CD8-positive, alpha-beta memory T cell (primary cell): ENCODE data around the gene ADSL. TPM values are rescaled to one million over a fixed set of nuclear protein-coding genes. Genes with fewer than 3 reads are reported as not detected.

Source experiments
- CTCF ChIA-PET: fragments of 350-600 bp; sonication (Branson Sonifier 250); formaldehyde crosslinking; loops from one replicate; lab custom pipeline; 2021; ENCODE audit warnings: antibody characterized with exemption; lab: Charles Lee
- POLR2A ChIA-PET: fragments of 350-600 bp; sonication (Branson Sonifier 250); formaldehyde crosslinking; loops from one replicate; lab custom pipeline; 2021; ENCODE audit warnings: antibody characterized with exemption; lab: Charles Lee
- DNase-seq, 5 donors: peaks; one replicate each; pipeline versions ENCODE4 v3.0.0 to v3.0.0-alpha.2; 2020 to 2022; ENCODE audit warnings: mixed read lengths in 1 of 5
- H3K27ac ChIP-seq: one replicate; pipeline ENCODE4 v1.7.0; 2013; ENCODE audit warnings: low read depth, mild to moderate bottlenecking, low read length, moderate library complexity
- H3K27me3 ChIP-seq: 2 replicates; pipeline ENCODE4 v1.7.0; 2013; ENCODE audit warnings: low read length, mild to moderate bottlenecking; ENCODE audit not compliant: insufficient read depth, poor library complexity, severe bottlenecking
- H3K36me3 ChIP-seq: 2 replicates; pipeline ENCODE4 v1.7.0; 2013; ENCODE audit warnings: mild to moderate bottlenecking, low read length, moderate library complexity; ENCODE audit not compliant: insufficient read depth
- H3K4me1 ChIP-seq: 2 replicates; pipeline ENCODE4 v1.7.0; 2013; ENCODE audit warnings: mild to moderate bottlenecking, low read length, moderate library complexity; ENCODE audit not compliant: insufficient read depth
- H3K4me3 ChIP-seq: 2 replicates; pipeline ENCODE4 v1.7.0; 2013; ENCODE audit warnings: mild to moderate bottlenecking, low read length
- H3K9me3 ChIP-seq: 2 replicates; pipeline ENCODE4 v1.7.0; 2013; ENCODE audit warnings: mild to moderate bottlenecking, low read length
- H3K27ac Mint-ChIP-seq, 8 donors: one replicate each; pipeline ENCODE4 v1.8.0; 2020 to 2021; ENCODE audit warnings: mixed read lengths in 8 of 8, mild to moderate bottlenecking in 6 of 8, inconsistent platforms in 3 of 8, moderate library complexity in 3 of 8
- H3K27me3 Mint-ChIP-seq, 2 donors: one replicate each; pipeline ENCODE4 v1.8.0; 2020 to 2021; ENCODE audit warnings: mixed read lengths in 2 of 2, mild to moderate bottlenecking in 1 of 2, moderate library complexity in 1 of 2
- H3K36me3 Mint-ChIP-seq, 3 donors: one replicate each; pipeline ENCODE4 v1.8.0; 2020 to 2021; ENCODE audit warnings: mixed read lengths in 3 of 3, inconsistent platforms in 1 of 3, mild to moderate bottlenecking in 1 of 3
- H3K4me1 Mint-ChIP-seq, 3 donors: one replicate each; pipeline ENCODE4 v1.8.0; 2020 to 2021; ENCODE audit warnings: mixed read lengths in 3 of 3, inconsistent platforms in 1 of 3, mild to moderate bottlenecking in 1 of 3
- H3K4me3 Mint-ChIP-seq, 7 donors: one replicate each; pipeline ENCODE4 v1.8.0; 2020 to 2021; ENCODE audit warnings: mixed read lengths in 7 of 7, mild to moderate bottlenecking in 6 of 7, moderate library complexity in 4 of 7, inconsistent platforms in 2 of 7
- H3K9me3 Mint-ChIP-seq, 5 donors: one replicate each; pipeline ENCODE4 v1.8.0; 2020 to 2022; ENCODE audit warnings: mixed read lengths in 5 of 5, mild to moderate bottlenecking in 3 of 5, moderate library complexity in 2 of 5, inconsistent platforms in 1 of 5
- polyA plus RNA-seq: library from polyadenylated mRNA; unstranded; fragments of 300-500 nt; fragmentation: Illumina TruSeq; gene quantifications from one replicate; pipeline ENCODE4 v1.2.3, GENCODE V29; 2021
- total RNA-seq, 2 experiments: library from RNA; stranded (reverse); gene quantifications; one replicate each; pipeline ENCODE4 v1.2.3, GENCODE V29; 2021

The ADSL gene
- total and polyA plus RNA-seq, 3 experiments from 2014 or later = 90.0 to 154 (median 151) TPM

GRCh38 chr22:40410731-40411505, 64.6 kb downstream of the ADSL start:
- H3K27me3 ChIP-seq = no peaks in the 10 kb centered on the region
- Mint-ChIP-seq H3K4me1 (peaks cover 17 to 22% (median 22%) of the 10 kb centered on the region in 3 donors), H3K9me3 (no peaks in the 10 kb centered on the region), H3K27ac (peak overlapping the region in 3 of 8 donors; percentile 74 to 86 (median 83)), H3K36me3 (peaks cover 0 to 83% (median 3%) of the 10 kb centered on the region in 3 donors), H3K4me3 (peak overlapping the region in 1 of 7 donors; percentile 61), H3K27me3 (no peaks in the 10 kb centered on the region)
- H3K4me1 ChIP-seq = peaks cover 10% of the 10 kb centered on the region
- H3K27ac ChIP-seq = no peak overlapping the region
- ChIA-PET CTCF (interaction anchor here (1.2 kb wide), 1 partner anchor 25 kb away, joined by 4 read pairs; no protein-coding TSS in a partner anchor), POLR2A (no interaction called here)
- peaks cover 20% of the 10 kb centered on the region for H3K36me3 ChIP-seq
- H3K4me3 ChIP-seq = no peak overlapping the region
- H3K9me3 ChIP-seq = no peaks in the 10 kb centered on the region
- DNase-seq = no peak

DNA sequence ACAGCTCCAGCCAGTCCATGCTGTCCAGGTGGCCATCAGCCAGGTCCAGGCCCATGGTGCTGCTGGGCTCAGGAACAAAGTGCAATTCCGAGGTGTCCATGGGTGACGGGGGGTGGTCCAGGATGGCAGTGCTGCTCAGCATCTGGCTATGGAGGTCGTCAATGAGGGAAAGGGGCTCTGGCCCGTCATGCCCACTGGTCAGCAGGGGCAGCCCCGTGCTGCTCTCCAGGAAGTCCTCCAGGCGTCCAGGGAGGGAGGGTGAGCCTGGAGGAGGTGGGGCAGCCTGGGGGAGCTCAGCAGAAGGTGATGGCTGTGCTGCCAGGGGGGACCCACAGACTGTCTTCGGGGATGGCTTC, 65.2 kb downstream of the ADSL start:
- Histone ChIP-seq H3K4me1 (peaks cover 15% of the 10 kb centered on the region), H3K9me3 (no peaks in the 10 kb centered on the region), H3K4me3 (no peak overlapping the region), H3K27me3 (no peaks in the 10 kb centered on the region), H3K27ac (no peak overlapping the region), H3K36me3 (peaks cover 16% of the 10 kb centered on the region)
- Mint-ChIP-seq H3K4me1 (peaks cover 23 to 28% (median 28%) of the 10 kb centered on the region in 3 donors), H3K27ac (peak overlapping the region in 3 of 8 donors; percentile 74 to 86 (median 83)), H3K27me3 (no peaks in the 10 kb centered on the region), H3K36me3 (peaks cover 0 to 83% (median 5%) of the 10 kb centered on the region in 3 donors), H3K4me3 (no peak overlapping the region), H3K9me3 (no peaks in the 10 kb centered on the region)
- POLR2A ChIA-PET = no interaction called here
- DNase-seq = no peak
- CTCF ChIA-PET = no interaction called here

GRCh38 chr22:40412441-40412840, 66.1 kb downstream of the ADSL start:
- no peak for DNase-seq
- Histone ChIP-seq H3K27me3 (no peaks in the 10 kb centered on the region), H3K4me1 (peaks cover 15% of the 10 kb centered on the region), H3K9me3 (no peaks in the 10 kb centered on the region), H3K4me3 (no peak overlapping the region), H3K36me3 (peaks cover 13% of the 10 kb centered on the region), H3K27ac (no peak overlapping the region)
- no peaks in the 10 kb centered on the region for H3K9me3 Mint-ChIP-seq
- peak overlapping the region in 6 of 8 donors; percentile 5 to 59 (median 18) for H3K27ac Mint-ChIP-seq
- ChIA-PET POLR2A (interaction anchor here (0.7 kb wide), 1 partner anchor 15 kb away, joined by 3 read pairs; no protein-coding TSS in a partner anchor), CTCF (no interaction called here)
- H3K36me3 Mint-ChIP-seq = peaks cover 0 to 80% (median 7%) of the 10 kb centered on the region in 3 donors
- peaks cover 26 to 34% (median 33%) of the 10 kb centered on the region in 3 donors for H3K4me1 Mint-ChIP-seq
- H3K4me3 Mint-ChIP-seq = no peak overlapping the region
- H3K27me3 Mint-ChIP-seq = no peaks in the 10 kb centered on the region

GRCh38 chr22:40413873-40414272, 67.6 kb downstream of the ADSL start:
- H3K4me1 Mint-ChIP-seq = peaks cover 26 to 34% (median 33%) of the 10 kb centered on the region in 3 donors
- POLR2A ChIA-PET = no interaction called here
- peak overlapping the region in 2 of 8 donors; percentile 17 to 70 for H3K27ac Mint-ChIP-seq

DNA sequence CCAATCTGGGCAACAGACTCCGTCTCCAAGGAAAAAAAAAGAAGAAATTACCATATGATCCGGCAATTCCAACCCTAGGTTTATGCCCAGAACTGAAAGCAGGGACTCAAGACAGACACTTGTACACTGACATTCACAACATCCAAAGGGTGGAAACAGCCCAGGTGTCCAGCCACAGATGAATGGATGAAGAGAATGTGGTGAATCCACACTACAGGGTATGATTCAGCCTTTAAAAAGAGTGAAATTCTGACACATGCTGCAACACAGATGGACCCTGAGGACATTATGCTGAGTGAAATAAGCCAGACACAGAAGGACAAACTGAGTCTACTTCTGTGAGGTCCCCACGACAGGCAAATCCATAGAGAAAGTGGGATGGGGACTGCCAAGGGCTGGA, 68.0 kb downstream of the ADSL start:
- Histone ChIP-seq H3K4me3 (no peak overlapping the region), H3K4me1 (peaks cover 15% of the 10 kb centered on the region), H3K36me3 (peaks cover 22% of the 10 kb centered on the region), H3K27ac (no peak overlapping the region), H3K27me3 (no peaks in the 10 kb centered on the region), H3K9me3 (no peaks in the 10 kb centered on the region)
- POLR2A ChIA-PET = no interaction called here
- Mint-ChIP-seq H3K9me3 (no peaks in the 10 kb centered on the region), H3K27ac (peak overlapping the region in 6 of 8 donors; percentile 62 to 94 (median 68)), H3K4me3 (no peak overlapping the region), H3K27me3 (no peaks in the 10 kb centered on the region), H3K36me3 (peaks cover 0 to 73% (median 7%) of the 10 kb centered on the region in 3 donors), H3K4me1 (peaks cover 26 to 35% (median 33%) of the 10 kb centered on the region in 3 donors)
- DNase-seq = no peak
- CTCF ChIA-PET = no interaction called here

More at GRCh38 chr22:40413873-40414272, 67.6 kb downstream of the ADSL start:
- CTCF ChIA-PET = no interaction called here
- Histone ChIP-seq H3K4me3 (no peak overlapping the region), H3K27me3 (no peaks in the 10 kb centered on the region), H3K27ac (no peak overlapping the region), H3K4me1 (peaks cover 15% of the 10 kb centered on the region), H3K9me3 (no peaks in the 10 kb centered on the region), H3K36me3 (peaks cover 19% of the 10 kb centered on the region)
- H3K36me3 Mint-ChIP-seq = peaks cover 0 to 74% (median 7%) of the 10 kb centered on the region in 3 donors
- no peaks in the 10 kb centered on the region for H3K27me3 Mint-ChIP-seq
- no peak for DNase-seq
- no peak overlapping the region for H3K4me3 Mint-ChIP-seq
- no peaks in the 10 kb centered on the region for H3K9me3 Mint-ChIP-seq

GRCh38 chr22:40414838-40415505, 68.7 kb downstream of the ADSL start:
- H3K9me3 Mint-ChIP-seq = no peaks in the 10 kb centered on the region
- no peaks in the 10 kb centered on the region for H3K9me3 ChIP-seq
- peaks cover 29% of the 10 kb centered on the region for H3K36me3 ChIP-seq
- H3K36me3 Mint-ChIP-seq = peaks cover 0 to 73% (median 7%) of the 10 kb centered on the region in 3 donors
- DNase-seq = no peak
- H3K4me3 Mint-ChIP-seq = peak overlapping the region in 1 of 7 donors; percentile 9
- H3K27ac ChIP-seq = no peak overlapping the region
- no peaks in the 10 kb centered on the region for H3K27me3 ChIP-seq
- no peak overlapping the region for H3K4me3 ChIP-seq
- H3K4me1 Mint-ChIP-seq = peaks cover 26 to 38% (median 36%) of the 10 kb centered on the region in 3 donors
- H3K4me1 ChIP-seq = peaks cover 15% of the 10 kb centered on the region
- ChIA-PET POLR2A (no interaction called here), CTCF (interaction anchor here (1.0 to 1.7 kb wide), 2 partner anchors 22 to 231 kb away, joined by 4 to 6 read pairs; no protein-coding TSS in a partner anchor)
- no peaks in the 10 kb centered on the region for H3K27me3 Mint-ChIP-seq
- H3K27ac Mint-ChIP-seq = peak overlapping the region; percentile 41 to 97 (median 86)

DNA sequence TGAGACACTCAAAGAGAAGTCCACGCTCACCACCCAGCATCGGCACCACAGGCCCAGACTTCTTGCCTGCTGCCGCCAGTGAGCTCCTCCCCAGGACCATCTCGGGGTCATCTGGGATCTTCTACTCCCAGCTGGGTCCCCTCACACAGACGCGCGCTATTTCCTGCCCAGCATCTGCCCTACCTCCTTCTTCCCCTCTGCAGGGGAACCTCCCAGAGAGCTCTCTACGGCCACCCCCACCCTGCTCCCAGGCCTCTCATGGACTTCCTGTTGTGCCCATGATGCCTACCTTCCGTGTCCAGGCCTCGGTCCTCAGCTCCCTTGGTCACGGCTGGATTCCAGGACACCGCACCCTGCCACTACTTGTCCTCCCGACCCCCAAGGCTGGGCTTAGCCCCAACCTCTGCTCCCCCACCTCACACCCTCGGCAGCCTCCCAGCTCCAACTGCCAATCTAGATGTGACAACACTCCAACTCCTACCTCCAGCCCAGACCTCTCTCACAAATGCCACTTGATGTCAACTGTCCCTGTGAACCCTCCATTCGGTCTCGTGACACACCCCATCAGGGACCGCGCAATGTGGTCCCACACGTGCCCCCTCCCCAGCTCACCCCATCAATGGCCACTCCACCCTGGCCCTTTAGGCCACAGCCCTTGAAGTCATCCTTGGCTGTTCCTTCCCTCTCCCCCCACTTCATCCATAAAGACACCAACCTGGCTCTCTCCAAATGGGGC, 69.4 kb downstream of the ADSL start:
- ChIA-PET POLR2A (no interaction called here), CTCF (interaction anchor here (1.0 to 1.7 kb wide), 2 partner anchors 21 to 231 kb away, joined by 4 to 6 read pairs; no protein-coding TSS in a partner anchor)
- peaks cover 15% of the 10 kb centered on the region for H3K4me1 ChIP-seq
- Mint-ChIP-seq H3K36me3 (peaks cover 0 to 72% (median 7%) of the 10 kb centered on the region in 3 donors), H3K27ac (peak overlapping the region; percentile 41 to 97 (median 86)), H3K4me1 (peaks cover 26 to 38% (median 36%) of the 10 kb centered on the region in 3 donors), H3K9me3 (no peaks in the 10 kb centered on the region), H3K4me3 (peak overlapping the region in 1 of 7 donors; percentile 9), H3K27me3 (no peaks in the 10 kb centered on the region)
- H3K9me3 ChIP-seq = no peaks in the 10 kb centered on the region
- H3K36me3 ChIP-seq = peaks cover 36% of the 10 kb centered on the region
- no peak overlapping the region for H3K27ac ChIP-seq
- peak in 2 of 5 donors; percentile 25 to 26 for DNase-seq
- H3K27me3 ChIP-seq = no peaks in the 10 kb centered on the region
- no peak overlapping the region for H3K4me3 ChIP-seq
